ENCODE measurements around the gene KIF21B.
"Not testable (repeated sequence)": the region's sequence is repeated elsewhere in the genome, so short reads cannot be mapped to it uniquely, and the experiment has no call there.

The KIF21B gene

DNA sequence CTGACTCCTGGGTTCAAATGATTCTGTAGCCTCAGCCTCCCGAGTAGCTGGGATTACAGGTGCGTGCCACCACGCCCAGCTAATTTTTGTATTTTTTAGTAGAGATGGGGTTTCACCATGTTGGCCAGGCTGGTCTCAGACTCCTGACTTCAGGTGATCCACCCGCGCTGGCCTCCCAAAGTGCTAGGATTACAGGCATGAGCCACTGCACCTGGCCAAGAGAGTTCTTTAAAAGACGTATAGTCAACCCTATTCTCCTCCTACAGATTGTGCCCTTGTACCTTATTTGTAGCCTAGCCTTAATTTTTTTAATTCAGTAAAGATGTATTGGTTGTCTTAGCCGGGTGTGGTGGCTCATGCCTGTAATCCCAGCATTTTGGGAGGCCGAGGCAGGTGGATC, 93.2 kb downstream of the KIF21B start:
- DNase-seq = not testable (repeated sequence)

DNA sequence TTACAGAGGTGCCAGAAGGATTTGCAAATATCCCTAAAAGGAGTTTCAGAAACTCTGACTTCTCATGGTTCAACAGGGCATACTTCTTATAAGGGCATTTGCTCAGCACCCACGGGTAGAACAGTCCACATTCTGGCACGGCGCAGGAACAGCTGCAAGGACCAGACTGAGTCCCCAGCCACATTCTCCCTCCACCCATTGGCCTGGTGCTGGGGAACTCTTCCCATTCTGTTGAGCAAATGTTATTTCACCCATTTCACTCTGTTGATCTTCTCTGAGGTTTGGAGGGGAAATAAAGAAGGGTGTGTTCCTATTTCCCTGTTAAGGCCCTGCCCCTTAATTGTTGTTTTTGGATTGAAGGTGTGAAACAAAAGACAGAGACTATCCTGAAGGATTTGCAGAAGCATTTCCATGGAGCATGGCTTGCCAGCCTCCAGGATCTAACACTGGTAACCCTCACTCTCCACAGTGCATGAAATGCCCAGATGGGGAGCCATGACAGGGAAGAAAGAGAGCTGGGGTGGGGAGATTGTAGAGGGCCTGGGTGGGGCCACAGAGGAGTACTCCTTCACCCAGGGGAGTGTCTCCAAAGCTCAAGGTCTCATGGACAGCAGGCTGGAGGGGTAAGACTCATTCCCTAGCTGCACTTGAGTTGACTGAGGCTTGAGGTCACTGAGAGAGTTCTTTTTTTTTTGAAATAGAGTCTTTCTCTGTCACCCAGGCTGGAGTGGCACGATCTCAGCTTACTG, 93.8 kb downstream of the KIF21B start:
- no peak for DNase-seq

DNA sequence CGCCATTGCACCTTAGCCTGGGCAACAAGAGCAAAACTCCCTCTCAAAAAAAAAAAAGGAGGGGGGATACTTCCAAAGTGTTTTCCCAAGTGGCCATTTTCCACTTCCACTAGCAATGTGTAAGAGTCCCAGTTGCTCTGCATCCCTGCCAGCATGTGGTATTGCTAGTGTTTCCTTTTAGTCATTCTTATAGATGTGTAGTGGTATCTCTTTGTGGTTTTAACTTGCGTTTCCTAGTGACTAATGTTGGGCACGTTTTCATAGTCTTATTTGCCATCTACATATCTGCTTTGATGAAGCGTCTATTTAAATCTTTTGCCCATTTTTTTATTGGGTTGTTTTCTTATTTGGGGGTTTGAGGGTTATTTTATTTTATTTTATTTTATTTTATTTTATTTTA, 97.7 kb downstream of the KIF21B start:
- no peak for DNase-seq

DNA sequence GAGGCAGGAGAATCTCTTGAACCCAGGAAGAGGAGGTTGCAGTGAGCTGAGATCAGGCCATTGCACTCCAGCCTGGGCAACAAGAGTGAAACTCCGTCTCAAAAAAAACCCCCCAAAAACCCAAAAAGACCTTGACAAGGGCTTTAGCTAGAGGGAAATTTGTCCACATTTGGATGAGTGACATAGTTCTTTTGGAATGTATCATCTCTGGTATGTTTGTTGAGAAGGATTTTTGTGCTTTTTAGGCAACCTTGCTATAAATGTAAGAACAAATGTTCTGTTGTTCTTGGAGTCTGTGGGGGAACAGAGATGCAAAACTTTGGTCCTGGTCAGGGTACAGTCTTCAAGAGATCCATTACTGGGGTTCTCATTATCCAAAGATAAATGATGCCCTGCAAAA, 99.9 kb downstream of the KIF21B start:
- no peak for DNase-seq

DNA sequence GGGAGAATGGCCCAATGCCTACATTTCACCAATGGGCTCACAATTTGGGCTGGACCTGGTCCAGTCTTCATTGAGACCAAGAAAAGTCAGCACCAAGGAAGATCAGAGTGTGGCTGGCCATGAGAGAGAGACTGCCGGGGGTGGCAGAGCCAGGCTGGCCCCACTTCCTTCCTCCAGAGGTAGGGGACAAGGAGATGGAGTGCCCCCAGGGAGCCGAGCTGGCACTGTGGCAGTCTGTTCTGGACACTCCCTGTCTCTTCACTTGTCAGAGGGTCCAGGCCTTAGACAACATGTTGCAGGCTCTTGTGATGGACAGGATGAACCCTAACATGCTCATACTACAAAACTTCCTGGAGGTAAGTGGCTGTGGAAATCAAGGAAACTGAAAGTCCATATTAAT, 101.1 kb downstream of the KIF21B start:
- DNase-seq = no peak

DNA sequence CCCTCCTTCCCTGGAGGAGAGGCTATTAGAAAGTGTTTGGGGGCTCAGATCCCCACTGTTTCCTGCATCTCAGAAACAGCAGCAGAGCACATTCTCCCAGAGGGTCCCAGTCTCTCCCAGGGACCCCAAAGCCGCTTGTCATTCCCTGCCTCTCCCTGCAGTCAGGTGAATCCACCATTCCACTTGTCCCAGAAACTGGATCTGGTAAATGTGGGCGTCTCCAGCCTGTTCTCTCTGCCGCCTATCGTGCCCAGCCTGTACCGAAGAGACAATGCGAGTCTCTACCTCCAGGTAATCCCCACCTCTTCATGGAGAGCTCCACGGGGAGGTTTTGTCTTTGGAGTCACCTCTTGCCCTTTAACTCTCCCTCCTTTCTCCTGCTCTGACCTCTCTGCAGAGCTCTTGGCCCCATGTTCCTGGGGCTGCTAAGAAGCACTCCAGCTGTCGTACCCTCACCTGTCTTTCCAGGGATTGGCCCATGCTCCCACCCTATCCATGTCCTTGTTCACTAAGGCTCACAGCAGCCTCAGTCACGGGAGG, 101.9 kb downstream of the KIF21B start:
- DNase-seq = no peak
